ENCODE measurements around the gene ANKS3. TPM values are rescaled to one million over a fixed set of nuclear protein-coding genes. Genes with fewer than 3 reads are reported as not detected.

Gene ANKS3
- total RNA-seq, 1 donor from 2014 or later = 29.3 TPM

DNA sequence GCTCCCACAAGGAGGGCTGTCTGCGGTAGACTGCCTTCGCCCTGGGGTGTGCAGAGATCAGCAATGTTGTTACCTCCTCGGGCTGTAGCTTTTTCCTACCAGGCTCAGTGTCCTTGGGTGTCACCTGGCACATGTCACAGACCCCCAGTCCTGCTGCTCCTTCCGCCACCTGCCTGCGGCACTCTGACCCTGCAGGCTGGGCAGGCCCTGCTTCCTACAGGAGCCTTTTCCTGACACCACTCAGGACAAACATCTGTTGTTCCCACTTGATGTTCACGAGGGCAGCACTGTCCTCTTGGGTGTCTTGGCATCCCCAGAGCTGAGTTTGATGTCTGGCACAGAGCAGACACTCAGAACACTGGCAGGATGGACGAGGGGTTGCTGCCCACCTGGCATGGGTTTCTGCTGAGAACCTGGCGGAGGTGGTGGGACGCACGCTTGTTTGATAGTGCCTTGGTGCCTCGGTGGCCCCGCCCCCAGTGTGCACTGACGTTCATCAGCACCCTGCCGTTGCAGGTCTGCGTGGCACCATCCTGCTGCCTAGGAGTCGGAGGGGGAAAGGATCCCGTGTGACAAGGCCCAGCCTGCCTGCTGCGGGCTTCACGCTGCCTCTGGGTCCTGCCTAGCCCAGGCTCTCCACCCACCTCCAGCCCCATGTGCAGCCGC lies 67.4 kb downstream of the ANKS3 start:
- no peak for DNase-seq

GRCh38 chr16:4664538-4665418 lies 69.3 kb downstream of the ANKS3 start:
- DNase-seq = peak; percentile 54

DNA sequence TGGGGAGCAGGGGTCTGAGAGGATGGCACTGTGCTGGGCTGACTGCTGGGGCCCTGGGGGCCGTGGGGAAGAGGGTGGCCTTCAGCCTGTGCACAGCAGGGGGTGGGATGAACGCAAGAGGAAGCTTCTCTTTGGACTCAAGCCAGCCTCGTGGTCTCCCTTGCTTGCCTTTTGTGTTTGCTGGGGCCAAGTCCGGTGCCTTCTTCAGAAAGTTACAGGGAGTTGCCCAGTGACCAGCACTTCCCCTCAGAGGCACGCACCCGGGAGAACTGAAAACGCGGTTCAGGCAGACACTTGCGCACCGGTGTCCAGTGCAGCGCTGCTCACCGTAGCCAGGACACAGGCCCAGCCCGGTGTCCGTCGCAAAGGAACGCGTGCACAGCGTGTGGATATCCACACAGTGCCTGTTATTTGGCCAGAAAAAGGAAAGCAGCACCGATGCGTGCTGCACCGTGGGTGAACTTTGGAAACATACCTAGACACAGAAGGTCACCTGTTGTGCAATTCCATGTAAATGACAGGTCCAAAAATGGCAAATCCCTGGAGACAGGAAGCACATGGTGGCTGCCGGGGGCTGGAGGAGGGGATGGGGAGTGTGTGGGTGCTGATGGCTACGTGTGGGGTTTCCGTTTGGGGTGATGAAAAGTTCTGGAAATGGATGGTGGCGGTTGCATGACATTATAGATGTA lies 70.2 kb downstream of the ANKS3 start:
- peak; percentile 67 for DNase-seq

GRCh38 chr16:4663465-4663776 lies 70.7 kb downstream of the ANKS3 start:
- no peak for DNase-seq

GRCh38 chr16:4661661-4662060 lies 72.4 kb downstream of the ANKS3 start:
- peak; percentile 27 for DNase-seq

DNA sequence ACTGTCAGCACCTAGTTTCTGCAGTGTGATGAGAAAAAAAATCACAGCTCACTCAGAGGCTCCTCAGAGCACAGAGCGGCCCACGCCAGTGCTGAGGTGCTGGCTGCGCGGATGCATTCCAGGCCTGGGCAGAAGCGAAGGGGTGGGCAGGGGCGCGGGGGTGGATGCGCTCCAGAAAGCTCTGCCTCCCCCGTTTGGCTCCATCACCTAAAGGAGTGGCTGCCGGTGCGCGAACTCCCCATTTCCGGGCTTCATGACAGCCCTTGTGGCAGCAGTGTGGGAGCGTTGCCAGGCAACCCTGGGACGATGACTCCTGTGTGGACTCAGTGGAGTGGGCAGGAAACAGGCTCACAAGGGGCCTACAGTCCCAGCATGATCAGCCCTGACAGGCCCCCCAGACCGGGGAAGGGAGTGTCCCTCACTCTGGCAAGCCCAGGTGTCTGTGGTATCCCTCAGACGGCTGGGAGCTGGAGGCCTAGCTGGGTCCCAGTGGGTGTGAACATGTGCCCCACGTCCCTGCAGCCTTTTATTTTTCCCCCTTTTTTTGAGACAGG lies 73.5 kb downstream of the ANKS3 start:
- peak; percentile 81 for DNase-seq

GRCh38 chr16:4659363-4660353 lies 74.4 kb downstream of the ANKS3 start:
- DNase-seq = no peak

- DNase-seq = no peak
These were observed 77.1 kb downstream of the ANKS3 start for GRCh38 chr16:4656695-4657686.

DNA sequence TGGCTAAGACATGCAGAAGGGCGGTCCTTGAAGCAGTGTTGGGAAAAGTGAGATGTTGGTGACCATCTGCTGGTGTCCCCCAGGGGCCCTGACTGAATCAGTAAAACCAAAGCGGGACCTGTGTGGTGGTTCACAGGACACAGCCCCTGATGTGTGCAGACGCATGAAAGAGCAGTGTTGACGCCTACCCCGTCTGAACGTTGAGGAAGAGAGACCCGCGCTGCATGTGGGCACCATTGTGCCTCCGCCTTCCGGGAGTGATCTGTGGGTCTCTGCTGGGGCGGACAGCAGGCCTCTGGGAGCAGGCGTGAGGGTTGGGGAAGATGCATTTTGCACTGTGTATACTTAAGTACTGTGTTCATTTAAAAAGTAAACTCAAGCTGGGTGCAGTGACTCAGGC lies 77.8 kb downstream of the ANKS3 start:
- DNase-seq = no peak

DNA sequence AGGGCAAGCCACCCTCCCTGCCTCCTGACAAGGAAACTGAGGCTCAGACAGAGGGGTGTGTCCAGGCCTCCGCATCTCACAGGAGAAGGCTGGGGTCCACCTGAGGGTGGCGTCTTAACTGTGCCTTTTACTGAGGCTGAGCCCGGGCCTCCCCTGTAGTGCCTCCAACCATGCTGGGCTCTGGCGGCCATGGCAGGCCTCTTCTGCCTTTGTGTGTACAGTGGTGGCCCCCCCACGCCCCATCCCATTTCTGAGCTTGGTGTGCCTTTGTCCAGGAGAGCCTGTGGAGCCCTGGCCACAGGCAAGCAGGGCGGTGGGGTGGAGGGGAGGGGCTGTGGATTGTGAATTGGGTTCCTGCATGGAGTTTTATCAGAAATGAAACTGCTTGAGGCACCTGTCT lies 78.3 kb downstream of the ANKS3 start:
- no peak for DNase-seq

- DNase-seq = no peak
These were observed 79.0 kb downstream of the ANKS3 start for GRCh38 chr16:4654964-4655590.

- no peak for DNase-seq
These were observed 79.8 kb downstream of the ANKS3 start for GRCh38 chr16:4654011-4654963.

- DNase-seq = no peak
These were observed 81.5 kb downstream of the ANKS3 start for GRCh38 chr16:4652561-4652960.

GRCh38 chr16:4651827-4652226 lies 82.2 kb downstream of the ANKS3 start:
- DNase-seq = no peak

DNA sequence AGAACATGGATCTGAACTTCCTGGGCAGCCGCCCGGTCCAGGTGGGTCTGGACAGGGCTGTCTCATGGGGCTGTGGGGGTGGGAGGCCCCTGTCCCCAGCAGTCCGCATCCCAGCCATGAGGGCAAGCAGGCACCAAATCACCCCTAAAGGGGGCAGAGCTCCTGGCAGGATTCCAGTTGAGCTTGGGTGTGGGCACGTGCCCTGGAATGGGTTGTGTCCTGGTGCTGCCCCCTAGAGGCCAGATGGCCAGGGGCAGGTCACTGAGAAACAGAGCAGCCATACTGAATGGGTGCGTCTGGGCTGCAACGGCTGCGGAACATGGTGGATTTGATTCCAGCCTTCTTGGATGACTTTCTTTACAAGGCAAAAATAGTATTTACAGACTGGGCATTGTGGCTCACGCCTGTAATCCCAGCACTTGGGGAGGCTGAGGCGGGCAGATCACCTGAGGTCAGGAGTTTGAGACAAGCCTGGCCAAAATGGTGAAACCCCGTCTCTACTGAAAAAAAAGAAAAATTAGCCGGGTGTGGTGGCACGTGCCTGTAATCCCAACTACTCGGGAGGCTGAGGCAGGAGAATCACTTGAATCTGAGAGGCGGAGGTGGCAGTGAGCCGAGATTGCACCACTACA lies 83.5 kb downstream of the ANKS3 start:
- DNase-seq = peak; percentile 78

GRCh38 chr16:4649744-4650442 lies 84.2 kb downstream of the ANKS3 start:
- no peak for DNase-seq

DNA sequence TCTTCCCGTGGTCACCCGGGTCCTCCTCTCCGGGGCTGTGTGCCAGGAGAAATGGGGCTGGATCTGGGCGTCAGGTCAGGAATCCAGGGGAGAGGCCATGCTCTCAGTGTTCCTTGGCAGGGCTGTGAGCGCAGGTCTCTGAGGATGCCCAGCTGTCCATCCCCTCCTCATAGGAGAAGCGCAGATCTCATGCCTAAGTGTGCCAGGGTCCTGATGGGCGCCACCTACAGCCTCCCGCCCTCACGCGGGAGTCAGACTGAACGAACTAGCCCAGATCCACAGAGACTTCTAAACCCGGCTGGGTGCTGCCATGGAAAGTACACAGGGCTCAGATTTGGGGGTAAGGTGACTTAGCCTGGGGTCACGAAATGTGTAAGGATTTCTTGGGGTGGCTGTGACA lies 85.2 kb downstream of the ANKS3 start:
- DNase-seq = no peak

DNA sequence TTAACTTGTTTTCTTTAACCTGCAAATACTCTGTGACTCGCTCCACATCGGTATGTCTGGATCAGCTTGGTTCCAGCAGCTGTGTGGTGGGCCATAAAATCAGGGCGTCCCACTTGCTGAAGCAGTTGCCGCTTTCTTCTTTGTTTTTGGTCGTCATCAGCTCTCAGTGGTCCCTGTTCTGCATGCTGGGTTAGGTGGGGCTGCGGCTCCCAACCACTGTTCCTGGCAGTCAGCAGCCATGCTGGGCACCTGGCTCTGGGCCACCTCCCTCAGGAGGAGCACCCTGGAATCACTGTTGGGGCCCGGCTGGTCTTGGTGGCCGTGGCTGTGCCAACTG lies 86.5 kb downstream of the ANKS3 start:
- no peak for DNase-seq
